Measurements from ENCODE around the gene FOXO6.
A peak's percentile ranks its signal among the peaks of the same experiment; 100 is the strongest.

Gene FOXO6

DNA sequence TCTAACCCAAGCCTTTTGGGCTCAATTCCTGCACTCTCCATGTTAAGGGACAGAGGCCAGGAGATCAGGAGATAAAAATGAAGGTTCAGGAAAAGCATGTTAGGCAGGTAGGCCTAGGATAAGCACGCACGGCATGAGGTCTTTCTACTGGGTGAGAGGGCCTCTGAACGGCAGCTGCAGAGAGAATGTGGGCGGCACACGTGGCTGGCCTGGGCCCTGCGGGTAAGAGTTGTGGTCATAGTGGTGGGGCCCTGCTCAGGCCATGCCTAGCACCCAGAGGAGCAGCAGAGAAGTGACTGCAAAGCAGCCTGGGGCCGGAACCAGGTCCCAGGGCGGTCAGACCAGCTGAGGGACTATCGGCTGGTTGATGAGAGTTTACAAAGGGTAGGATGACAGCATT lies 7.5 kb upstream of the FOXO6 start:
- DNase-seq, result peak; percentile 22

DNA sequence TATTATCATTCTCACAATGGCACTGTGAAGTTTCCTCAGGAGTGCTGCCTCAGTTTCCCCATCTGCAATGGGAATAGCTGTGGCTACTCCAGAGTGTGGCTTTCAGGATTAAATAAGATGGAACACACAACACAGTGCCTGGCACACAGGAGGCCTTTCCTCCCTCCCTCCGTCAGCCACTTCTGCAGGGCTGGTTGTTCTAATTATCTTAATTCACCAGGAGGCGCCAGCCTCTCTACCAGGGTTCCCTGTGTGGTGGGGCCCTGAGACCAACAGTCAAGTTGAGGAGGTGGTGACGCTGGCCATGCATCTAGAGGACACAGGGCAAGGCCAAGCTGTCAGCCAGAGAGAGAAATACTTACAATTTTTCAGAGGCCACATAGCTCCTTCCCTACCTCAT lies 6.3 kb upstream of the FOXO6 start:
- peak; percentile 22 for DNase-seq

- DNase-seq, result peak; percentile 10
Measured at GRCh38 chr1:41355356-41355755, 5.9 kb upstream of the FOXO6 start.

GRCh38 chr1:41355761-41356160 lies 5.5 kb upstream of the FOXO6 start:
- peak; percentile 14 for DNase-seq

DNA sequence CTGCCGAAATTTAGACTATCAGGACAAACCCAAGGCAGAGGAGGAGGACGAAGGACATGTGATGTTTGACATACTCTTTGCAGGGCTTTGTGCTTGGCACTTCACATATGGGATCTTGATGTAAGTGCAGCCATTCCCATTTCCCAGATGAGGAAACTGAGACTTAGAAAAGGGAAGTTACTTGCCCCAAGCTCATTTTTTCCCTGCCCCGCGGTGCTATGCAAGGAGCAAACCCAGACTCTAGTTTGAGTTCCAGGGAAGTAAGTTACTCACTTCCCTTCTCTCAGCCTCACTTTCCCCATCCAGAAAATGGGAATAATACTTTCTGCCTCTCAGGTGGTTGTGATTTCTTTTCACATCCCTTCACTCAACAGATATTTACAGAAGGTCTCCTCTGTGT lies 4.5 kb upstream of the FOXO6 start:
- peak; percentile 18 for DNase-seq

DNA sequence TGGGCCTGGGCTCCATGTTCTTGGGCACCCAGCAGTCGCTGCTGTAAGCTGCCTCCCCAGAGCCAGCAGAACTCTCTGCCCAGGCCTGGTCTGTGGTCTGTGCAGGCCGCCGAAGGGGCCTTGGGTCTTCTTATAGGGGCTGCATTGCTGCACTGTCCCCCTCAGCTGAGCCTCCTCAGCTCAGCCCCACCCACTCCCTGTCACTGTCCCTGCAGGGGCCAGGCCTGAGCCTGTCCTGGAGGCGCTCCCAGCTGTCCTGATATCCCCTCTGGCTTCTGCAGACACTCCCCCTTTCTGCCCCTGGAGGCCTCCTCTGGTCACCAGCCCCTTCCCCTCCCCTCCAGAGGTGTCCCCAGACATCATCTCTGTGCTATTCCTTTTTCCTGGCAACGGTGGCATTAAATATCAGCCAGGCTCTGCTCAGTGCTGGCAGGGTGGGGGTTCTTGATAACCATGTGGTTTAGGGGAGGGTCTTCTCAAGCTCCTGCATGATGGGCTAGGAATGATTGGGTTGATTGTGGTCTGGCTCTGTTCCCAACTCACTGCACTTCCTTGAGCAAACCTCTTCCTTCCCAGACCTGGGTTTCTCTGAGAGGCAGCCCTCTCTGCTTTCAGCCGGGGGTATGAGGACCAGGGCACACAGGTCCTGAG lies 3.7 kb upstream of the FOXO6 start:
- DNase-seq, result peak; percentile 18

GRCh38 chr1:41358131-41359021 lies 2.9 kb upstream of the FOXO6 start:
- DNase-seq, result peak; percentile 18

- DNase-seq, result peak; percentile 21
Measured at GRCh38 chr1:41359211-41360073, 1.8 kb upstream of the FOXO6 start.

GRCh38 chr1:41360074-41360785 lies 1.0 kb upstream of the FOXO6 start:
- peak; percentile 19 for DNase-seq

GRCh38 chr1:41361495-41362356 lies 492 bp downstream of the FOXO6 start:
- no peak for DNase-seq

GRCh38 chr1:41362357-41362721 lies 1.1 kb downstream of the FOXO6 start:
- no peak for DNase-seq

DNA sequence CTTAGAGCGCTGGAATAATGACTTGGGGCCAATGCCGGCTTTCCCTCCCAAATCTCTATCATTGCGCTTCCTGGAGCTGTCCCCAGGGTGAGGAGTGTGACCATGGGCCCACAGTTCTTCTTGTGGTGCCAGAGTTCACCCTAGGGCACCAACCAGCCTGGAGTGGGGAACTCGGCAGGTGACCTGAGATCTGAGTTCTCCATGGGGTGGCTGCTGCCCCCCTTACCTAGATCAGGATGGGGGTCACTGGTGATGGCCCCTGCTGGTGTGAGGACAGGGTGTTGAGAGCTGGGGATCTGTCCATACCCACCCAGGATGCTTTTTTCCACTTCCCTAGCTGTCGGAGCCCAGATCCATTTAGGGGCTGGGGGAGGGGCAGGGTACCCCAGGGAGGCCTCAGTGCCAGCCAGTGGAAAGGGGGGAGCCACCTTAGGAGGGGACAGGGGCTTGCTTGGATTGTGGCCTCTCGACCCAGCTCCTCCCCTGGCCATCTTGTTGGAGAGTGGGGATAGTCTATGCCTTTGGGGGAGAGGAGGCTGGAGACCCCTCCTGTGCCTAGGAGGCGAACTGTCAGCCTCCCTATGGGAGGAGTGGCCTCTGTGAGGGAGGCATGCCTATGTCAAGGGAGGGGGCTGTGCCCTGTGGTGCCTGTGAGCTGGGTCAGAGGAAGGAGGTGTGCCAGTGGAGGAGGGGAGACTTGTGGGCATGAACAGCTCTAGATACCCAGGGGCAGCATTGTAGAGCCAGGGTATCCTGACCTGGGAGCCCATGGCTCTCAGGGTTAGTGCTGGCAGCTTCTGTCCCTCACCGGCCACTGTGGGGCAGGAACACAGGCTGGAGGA lies 1.7 kb downstream of the FOXO6 start:
- DNase-seq, result no peak

DNA sequence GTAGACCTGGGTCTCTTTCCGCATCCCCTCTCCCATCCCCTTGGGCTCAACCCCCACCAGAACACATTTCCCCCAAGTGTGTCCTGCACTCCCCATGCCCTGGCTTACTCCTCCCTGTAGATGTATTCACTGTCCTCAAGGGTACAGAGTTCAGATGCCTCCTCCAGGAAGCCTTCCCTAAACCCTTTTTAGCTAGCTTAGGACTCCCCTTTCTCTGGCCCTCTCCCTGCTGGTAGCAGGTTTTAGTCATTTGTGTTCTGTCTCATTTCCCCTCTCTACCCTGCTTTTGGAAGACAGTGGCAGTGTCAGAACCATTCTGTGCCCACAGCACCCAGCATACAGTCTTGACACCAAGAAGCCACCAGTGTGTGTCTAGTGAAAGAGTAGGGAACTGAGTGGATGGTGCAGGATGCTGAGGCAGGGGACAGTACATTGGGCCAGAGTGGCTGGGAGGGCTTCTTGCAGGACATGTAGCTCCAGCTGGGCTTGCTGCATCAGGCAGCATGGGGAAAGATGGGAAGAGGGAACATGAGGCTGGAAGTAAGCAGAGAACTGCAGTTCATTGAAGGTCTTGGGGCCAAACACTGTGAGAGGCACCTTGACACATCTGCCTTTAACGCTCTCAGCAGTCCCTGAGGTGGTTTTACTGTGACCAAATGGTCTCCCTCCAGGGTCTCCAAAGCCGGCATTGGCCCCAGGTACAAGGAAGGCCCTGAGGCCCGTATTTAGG lies 2.5 kb downstream of the FOXO6 start:
- no peak for DNase-seq

- no peak for DNase-seq
Measured at GRCh38 chr1:41364442-41365319, 3.4 kb downstream of the FOXO6 start.

DNA sequence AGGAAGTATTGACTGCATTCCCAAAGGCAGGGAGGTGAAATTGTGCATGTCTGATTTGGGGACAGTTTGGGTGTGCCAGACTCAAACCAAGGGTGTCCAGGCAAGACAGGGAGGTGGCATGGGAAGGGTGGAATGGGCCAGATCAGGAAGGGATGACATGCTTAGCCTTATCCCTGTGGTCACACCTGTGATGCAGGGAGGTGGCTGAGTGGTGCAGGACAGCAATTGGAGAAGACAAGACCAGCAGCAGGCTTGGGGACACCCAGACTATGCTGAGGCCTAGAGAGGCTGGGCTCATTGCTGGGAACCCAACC lies 4.0 kb downstream of the FOXO6 start:
- no peak for DNase-seq

GRCh38 chr1:41365772-41366454 lies 4.7 kb downstream of the FOXO6 start:
- DNase-seq, result no peak

GRCh38 chr1:41366455-41367287 lies 5.4 kb downstream of the FOXO6 start:
- DNase-seq, result no peak

DNA sequence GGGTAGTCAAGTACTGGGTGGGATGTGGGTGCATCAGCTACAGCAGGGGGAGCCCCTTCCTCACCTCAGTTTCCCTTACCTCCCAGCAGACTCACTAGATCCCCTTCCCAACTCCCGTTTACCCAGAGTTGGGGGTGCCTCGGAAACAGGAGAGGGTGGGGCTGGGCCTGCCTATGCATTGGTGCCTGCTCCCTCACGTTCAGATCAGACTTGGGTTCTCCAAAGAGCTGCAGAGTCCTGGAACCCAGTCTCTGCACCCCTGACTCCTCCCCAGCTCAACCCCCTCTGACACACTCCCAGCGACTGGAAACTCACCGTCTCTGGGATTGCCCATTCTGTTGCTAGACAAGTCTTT lies 6.0 kb downstream of the FOXO6 start:
- DNase-seq, result no peak

All from stimulated activated CD8-positive, alpha-beta memory T cell treated with anti-CD3 and anti-CD28 coated beads, Interleukin-4, amount 100 ng/mL, for 48 hours (primary cell).